ENCODE results near the gene PAK4.
"Not testable (repeated sequence)": the region's sequence is repeated elsewhere in the genome, so short reads cannot be mapped to it uniquely, and the experiment has no call there.

PAK4 gene

GRCh38 chr19:39100500-39101166, 25.0 kb upstream of the PAK4 start:
- DNase-seq, result no peak

GRCh38 chr19:39103151-39103550, 22.4 kb upstream of the PAK4 start:
- no peak for DNase-seq

GRCh38 chr19:39104186-39104596, 21.4 kb upstream of the PAK4 start:
- DNase-seq, result no peak

GRCh38 chr19:39106194-39106593, 19.4 kb upstream of the PAK4 start:
- DNase-seq, result no peak

GRCh38 chr19:39109641-39110040, 15.9 kb upstream of the PAK4 start:
- DNase-seq, result no peak

- DNase-seq, result peak; percentile 36 to 66 (median 55)
Measured at GRCh38 chr19:39110263-39110967, 15.2 kb upstream of the PAK4 start.

GRCh38 chr19:39111593-39112199, 13.9 kb upstream of the PAK4 start:
- DNase-seq, result no peak

- DNase-seq, result no peak
Measured at GRCh38 chr19:39112338-39112890, 13.2 kb upstream of the PAK4 start.

- DNase-seq, result no peak
Measured at GRCh38 chr19:39113199-39113598, 12.4 kb upstream of the PAK4 start.

GRCh38 chr19:39115105-39115847, 10.3 kb upstream of the PAK4 start:
- DNase-seq, result no peak

- DNase-seq, result not testable (repeated sequence)
Measured at GRCh38 chr19:39117023-39117422, 8.6 kb upstream of the PAK4 start.

- DNase-seq, result no peak
Measured at GRCh38 chr19:39119830-39120229, 5.8 kb upstream of the PAK4 start.

GRCh38 chr19:39122934-39123731, 2.5 kb upstream of the PAK4 start:
- no peak for DNase-seq

GRCh38 chr19:39124136-39124764, 1.3 kb upstream of the PAK4 start:
- no peak for DNase-seq

GRCh38 chr19:39125199-39125553, 410 bp upstream of the PAK4 start:
- no peak for DNase-seq

GRCh38 chr19:39126312-39127187, 964 bp downstream of the PAK4 start:
- DNase-seq, result no peak

- DNase-seq, result no peak
Measured at GRCh38 chr19:39127812-39128515, 2.4 kb downstream of the PAK4 start.

- no peak for DNase-seq
Measured at GRCh38 chr19:39128516-39129079, 3.0 kb downstream of the PAK4 start.

- no peak for DNase-seq
Measured at GRCh38 chr19:39129116-39129515, 3.5 kb downstream of the PAK4 start.

Measured in suppressor macrophage treated with lipopolysaccharide for 1 hour (primary cell).